ENCODE measurements around the gene DCLK3. TPM values are rescaled to one million over a fixed set of nuclear protein-coding genes. Genes with fewer than 3 reads are reported as not detected.

DCLK3 gene
- total RNA-seq, 1 experiment from 2014 or later, result not detected

GRCh38 chr3:36713904-36714303 is 50.4 kb downstream of the DCLK3 start:
- H3K4me1 Mint-ChIP-seq (ENCODE audit: low read depth, unreplicated experiment), result no peaks in the 10 kb centered on the region
- BruUV-seq (replicated peaks), result no TSS peak
- H3K27ac Mint-ChIP-seq (ENCODE audit: unreplicated experiment), result no peak overlapping the region
- no peaks in the 10 kb centered on the region for H3K36me3 Mint-ChIP-seq (ENCODE audit: insufficient read depth, unreplicated experiment)
- DNase-seq, result no peak
- peaks cover 39% of the 10 kb centered on the region for H3K27me3 Mint-ChIP-seq (ENCODE audit: unreplicated experiment)
- no peak overlapping the region for H3K4me3 Mint-ChIP-seq (ENCODE audit: low read depth, unreplicated experiment)
- CTCF ChIA-PET, result no interaction called here
- no peak for TF ChIP-seq CTCF (IDR thresholded peaks at IDR 0.05; ENCODE audit: unreplicated experiment)
- intact Hi-C loops (cut with micrococcal nuclease; ENCODE audit: unreplicated experiment), result no loop called here
- no peaks in the 10 kb centered on the region for H3K9me3 Mint-ChIP-seq (ENCODE audit: low read depth, unreplicated experiment)

- H3K9me3 Mint-ChIP-seq (ENCODE audit: low read depth, unreplicated experiment), result no peaks in the 10 kb centered on the region
Measured at GRCh38 chr3:36710606-36711005, 53.7 kb downstream of the DCLK3 start.

GRCh38 chr3:36709826-36710365 is 54.5 kb downstream of the DCLK3 start:
- H3K36me3 Mint-ChIP-seq (ENCODE audit: insufficient read depth, unreplicated experiment), result no peaks in the 10 kb centered on the region
- peaks cover 42% of the 10 kb centered on the region for H3K27me3 Mint-ChIP-seq (ENCODE audit: unreplicated experiment)
- no TSS peak for BruUV-seq (replicated peaks)
- H3K27ac Mint-ChIP-seq (ENCODE audit: unreplicated experiment), result no peak overlapping the region
- H3K9me3 Mint-ChIP-seq (ENCODE audit: low read depth, unreplicated experiment), result no peaks in the 10 kb centered on the region
- CTCF ChIA-PET, result no interaction called here
- intact Hi-C loops (cut with micrococcal nuclease; ENCODE audit: unreplicated experiment), result no loop called here
- H3K4me1 Mint-ChIP-seq (ENCODE audit: low read depth, unreplicated experiment), result no peaks in the 10 kb centered on the region
- no peak for TF ChIP-seq CTCF (IDR thresholded peaks at IDR 0.05; ENCODE audit: unreplicated experiment)
- no peak overlapping the region for H3K4me3 Mint-ChIP-seq (ENCODE audit: low read depth, unreplicated experiment)
- no peak for DNase-seq

More at GRCh38 chr3:36710606-36711005, 53.7 kb downstream of the DCLK3 start:
- CTCF ChIA-PET, result no interaction called here
- no peaks in the 10 kb centered on the region for H3K4me1 Mint-ChIP-seq (ENCODE audit: low read depth, unreplicated experiment)
- BruUV-seq (replicated peaks), result no TSS peak
- intact Hi-C loops (cut with micrococcal nuclease; ENCODE audit: unreplicated experiment), result no loop called here
- H3K27ac Mint-ChIP-seq (ENCODE audit: unreplicated experiment), result no peak overlapping the region
- H3K4me3 Mint-ChIP-seq (ENCODE audit: low read depth, unreplicated experiment), result no peak overlapping the region
- peaks cover 42% of the 10 kb centered on the region for H3K27me3 Mint-ChIP-seq (ENCODE audit: unreplicated experiment)
- H3K36me3 Mint-ChIP-seq (ENCODE audit: insufficient read depth, unreplicated experiment), result no peaks in the 10 kb centered on the region
- no peak for TF ChIP-seq CTCF (IDR thresholded peaks at IDR 0.05; ENCODE audit: unreplicated experiment)
- no peak for DNase-seq

GRCh38 chr3:36709281-36709680 is 55.1 kb downstream of the DCLK3 start:
- no peaks in the 10 kb centered on the region for H3K36me3 Mint-ChIP-seq (ENCODE audit: insufficient read depth, unreplicated experiment)
- H3K27me3 Mint-ChIP-seq (ENCODE audit: unreplicated experiment), result peaks cover 42% of the 10 kb centered on the region
- no peak overlapping the region for H3K27ac Mint-ChIP-seq (ENCODE audit: unreplicated experiment)
- H3K4me3 Mint-ChIP-seq (ENCODE audit: low read depth, unreplicated experiment), result no peak overlapping the region
- H3K9me3 Mint-ChIP-seq (ENCODE audit: low read depth, unreplicated experiment), result no peaks in the 10 kb centered on the region
- no peak for DNase-seq
- no peak for TF ChIP-seq CTCF (IDR thresholded peaks at IDR 0.05; ENCODE audit: unreplicated experiment)
- no TSS peak for BruUV-seq (replicated peaks)
- CTCF ChIA-PET, result interaction anchor here (0.5 kb wide), 1 partner anchor 172 kb away, joined by 3 read pairs; no protein-coding TSS in a partner anchor
- intact Hi-C loops (cut with micrococcal nuclease; ENCODE audit: unreplicated experiment), result no loop called here
- H3K4me1 Mint-ChIP-seq (ENCODE audit: low read depth, unreplicated experiment), result no peaks in the 10 kb centered on the region
